Forelimb muscle (tissue), 1 donor: ENCODE measurements around the gene MINDY1. TPM values are rescaled to one million over a fixed set of nuclear protein-coding genes. Genes with fewer than 3 reads are reported as not detected.

Experiments
- DNase-seq: peaks from one replicate; pipeline ENCODE4 v3.0.0-alpha.2; 2013; ENCODE audit warnings: low read depth
- polyA plus RNA-seq: library from polyadenylated mRNA; unstranded; fragments of 120-200 nt; gene quantifications from one replicate; pipeline ENCODE4 v1.2.1, GENCODE V29; 2013; ENCODE audit not compliant: insufficient read length

The MINDY1 gene
- polyA plus RNA-seq, 1 donor: 17.7 TPM

DNA sequence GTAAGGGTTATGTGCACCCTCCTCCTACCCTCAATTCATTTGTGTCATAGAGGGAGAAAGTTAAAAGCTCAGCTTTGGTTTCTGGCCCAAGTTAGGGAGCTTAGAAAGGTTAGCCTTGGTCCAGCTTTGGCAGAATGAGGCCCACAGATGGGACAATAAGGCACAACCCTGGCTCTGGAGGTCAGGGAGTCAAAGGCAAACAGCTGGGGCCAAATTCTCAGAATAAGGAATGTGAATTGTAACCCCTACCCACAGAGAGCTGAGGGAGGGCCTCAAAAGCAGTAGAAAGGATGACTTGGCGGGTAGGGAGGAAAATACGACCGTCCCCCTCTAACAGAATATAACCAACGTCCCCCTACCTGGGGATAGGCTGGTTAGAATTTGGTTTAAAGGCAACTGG is 41.1 kb downstream of the MINDY1 start:
- DNase-seq: no peak

DNA sequence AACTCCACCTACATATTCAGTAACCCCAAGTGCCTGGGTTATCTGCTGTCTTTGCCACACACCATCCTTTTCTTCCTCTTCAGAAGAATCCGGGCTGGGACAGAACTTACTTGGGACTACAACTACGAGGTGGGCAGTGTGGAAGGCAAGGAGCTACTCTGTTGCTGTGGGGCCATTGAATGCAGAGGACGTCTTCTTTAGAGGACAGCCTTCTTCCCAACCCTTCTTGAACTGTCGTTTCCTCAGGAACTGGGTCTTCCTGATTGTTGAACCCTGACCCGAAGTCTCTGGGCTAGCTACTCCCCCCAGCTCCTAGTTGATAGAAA is 42.6 kb downstream of the MINDY1 start:
- no peak for DNase-seq

- DNase-seq: no peak
These were observed 43.2 kb downstream of the MINDY1 start for GRCh38 chr1:150963321-150964163.

GRCh38 chr1:150961756-150962155 is 44.9 kb downstream of the MINDY1 start:
- no peak for DNase-seq

- no peak for DNase-seq
These were observed 46.1 kb downstream of the MINDY1 start for GRCh38 chr1:150960646-150961045.

GRCh38 chr1:150957666-150958065 is 49.0 kb downstream of the MINDY1 start:
- no peak for DNase-seq

DNA sequence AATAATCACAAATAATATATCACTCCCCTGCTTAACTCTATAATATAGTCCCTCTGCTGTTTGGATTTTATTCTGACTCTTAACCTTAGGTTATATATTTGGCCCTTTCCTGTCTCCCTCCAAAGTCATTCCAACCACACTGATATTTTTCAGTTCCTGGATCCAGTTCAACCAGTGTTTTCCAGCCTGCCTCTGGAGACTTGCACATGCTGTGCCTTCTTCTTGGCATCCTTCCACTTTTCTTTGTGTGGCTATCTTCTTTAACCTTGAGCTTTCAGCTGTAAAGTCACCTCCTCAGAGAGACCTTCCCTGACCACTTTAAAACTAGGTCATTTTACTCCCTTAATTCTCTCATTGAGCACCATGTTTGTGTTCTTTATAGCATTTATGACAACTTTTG is 51.4 kb downstream of the MINDY1 start:
- DNase-seq: no peak

DNA sequence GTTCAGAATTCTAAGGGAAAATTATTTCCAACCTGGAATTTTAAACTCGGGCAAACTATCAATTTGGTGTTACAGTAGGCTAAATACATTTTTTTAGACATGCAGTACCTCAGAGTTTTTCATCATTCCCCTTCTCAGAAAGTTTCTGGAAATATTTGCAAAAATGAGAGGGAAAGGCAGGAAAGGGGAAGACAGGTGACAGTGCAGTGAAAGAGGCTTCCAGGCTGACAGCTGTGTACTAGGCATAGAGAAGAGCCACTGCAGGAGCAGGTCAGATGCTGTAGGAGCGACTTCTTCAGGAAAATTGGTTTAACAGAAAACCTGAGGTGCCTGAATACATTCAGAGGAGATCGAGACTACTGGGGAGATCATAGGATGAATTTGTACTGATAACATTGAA is 52.0 kb downstream of the MINDY1 start:
- no peak for DNase-seq

Other genes with a start within 250 kb of the MINDY1 start
- gene CTSS, start 241.1 kb downstream of the MINDY1 start, polyA plus RNA-seq: 9.9 TPM
- 57.6 TPM for gene CTSK, start 198.6 kb downstream of the MINDY1 start, polyA plus RNA-seq
- gene ARNT, start 130.3 kb downstream of the MINDY1 start, polyA plus RNA-seq: 34.5 TPM
- gene CTXND2, start 119.8 kb downstream of the MINDY1 start, polyA plus RNA-seq: not detected
- gene SETDB1, start 80.5 kb downstream of the MINDY1 start, polyA plus RNA-seq: 38.6 TPM
- 65.9 TPM for gene CERS2, start 32.1 kb downstream of the MINDY1 start, polyA plus RNA-seq
- 2.5 TPM for gene ANXA9, start 24.6 kb downstream of the MINDY1 start, polyA plus RNA-seq
- 25.1 TPM for gene PRUNE1, start 1.5 kb upstream of the MINDY1 start, polyA plus RNA-seq
- 0.70 TPM for gene BNIPL, start 29.7 kb upstream of the MINDY1 start, polyA plus RNA-seq
- 6.5 TPM for gene C1orf56, start 40.8 kb upstream of the MINDY1 start, polyA plus RNA-seq
- 53.3 TPM for gene CDC42SE1, start 52.7 kb upstream of the MINDY1 start, polyA plus RNA-seq
- 10.4 TPM for gene MLLT11, start 53.5 kb upstream of the MINDY1 start, polyA plus RNA-seq
- gene GABPB2, start 63.9 kb upstream of the MINDY1 start, polyA plus RNA-seq: 5.2 TPM
- gene SEMA6C, start 139.7 kb upstream of the MINDY1 start, polyA plus RNA-seq: 97.0 TPM
- 1.7 TPM for gene TNFAIP8L2, start 149.7 kb upstream of the MINDY1 start, polyA plus RNA-seq
- 12.2 TPM for gene LYSMD1, start 159.0 kb upstream of the MINDY1 start, polyA plus RNA-seq
- gene SCNM1, start 159.2 kb upstream of the MINDY1 start, polyA plus RNA-seq: 40.0 TPM
- gene TMOD4, start 169.1 kb upstream of the MINDY1 start, polyA plus RNA-seq: 43.2 TPM
- 46.7 TPM for gene VPS72, start 183.3 kb upstream of the MINDY1 start, polyA plus RNA-seq
- gene PIP5K1A, start 191.7 kb upstream of the MINDY1 start, polyA plus RNA-seq: 36.6 TPM
- gene PSMD4, start 247.8 kb upstream of the MINDY1 start, polyA plus RNA-seq: 116 TPM